GM12878 (cell line): ENCODE data around the gene SEM1. TPM values are rescaled to one million over a fixed set of nuclear protein-coding genes. Genes with fewer than 3 reads are reported as not detected.

Source experiments
- ASH2L ChIP-seq: fragments of 300-600, 200-600 bp; sonication (generic); IDR thresholded peaks from 2 replicates; pipeline ENCODE4 v1.6.1; 2017; ENCODE audit warnings: low read depth, mild to moderate bottlenecking, borderline replicate concordance
- BCLAF1 ChIP-seq: fragments of 450-650 bp; IDR thresholded peaks from 2 replicates; pipeline ENCODE4 v1.6.1; 2017; ENCODE audit warnings: antibody characterized with exemption, mild to moderate bottlenecking, moderate library complexity
- CEBPZ ChIP-seq: fragments of 150-350 bp; IDR thresholded peaks from 2 replicates; pipeline ENCODE4 v1.6.1; 2016; ENCODE audit warnings: low read depth, low read length
- CHD1 ChIP-seq: IDR thresholded peaks from 2 replicates; pipeline ENCODE4 v1.6.1; 2012; ENCODE audit warnings: low read depth, low read length, improper control_type of control experiment
- CHD2 ChIP-seq: IDR thresholded peaks from 2 replicates; pipeline ENCODE4 v1.6.1; 2011; ENCODE audit warnings: low read depth, low read length, improper control_type of control experiment, borderline replicate concordance
- E2F8 ChIP-seq: fragments of 450-650 bp; IDR thresholded peaks from 2 replicates; pipeline ENCODE4 v1.6.1; 2018; ENCODE audit warnings: mild to moderate bottlenecking, low read depth, moderate library complexity; ENCODE audit not compliant: partially characterized antibody
- HDAC2 ChIP-seq: fragments of 200-600 bp; sonication (generic); IDR thresholded peaks from 2 replicates; pipeline ENCODE4 v1.6.1; 2017
- IKZF1 ChIP-seq: fragments of 450-650 bp; conservative IDR thresholded peaks from 2 replicates; pipeline ENCODE4 v1.6.1; 2017; ENCODE audit warnings: antibody characterized with exemption, mild to moderate bottlenecking
- MTA3 ChIP-seq: IDR thresholded peaks from 2 replicates; pipeline ENCODE4 v1.6.1; 2012; ENCODE audit warnings: low read length, inconsistent platforms, borderline replicate concordance
- MYB ChIP-seq: fragments of 150-350 bp; IDR thresholded peaks from 2 replicates; pipeline ENCODE4 v1.6.1; 2014; ENCODE audit warnings: mild to moderate bottlenecking, low read depth, low read length, borderline replicate concordance
- NR2C1 ChIP-seq: fragments of 450-650 bp; IDR thresholded peaks from 2 replicates; pipeline ENCODE4 v1.6.1; 2017; ENCODE audit warnings: antibody characterized with exemption, mild to moderate bottlenecking, moderate library complexity
- NRF1 ChIP-seq: conservative IDR thresholded peaks from 2 replicates; pipeline ENCODE4 v1.6.1; 2011; ENCODE audit warnings: mild to moderate bottlenecking, low read depth, low read length, improper control_type of control experiment
- RBBP5 ChIP-seq: fragments of 200-600 bp; sonication (generic); conservative IDR thresholded peaks from 2 replicates; pipeline ENCODE4 v1.6.1; 2016
- SREBF1 ChIP-seq: IDR thresholded peaks from 2 replicates; pipeline ENCODE4 v1.6.1; 2012; ENCODE audit warnings: mild to moderate bottlenecking, low read length
- TCF12 ChIP-seq: IDR thresholded peaks from 2 replicates; pipeline ENCODE4 v1.6.1; 2011; ENCODE audit warnings: low read depth, mild to moderate bottlenecking, low read length
- USF1 ChIP-seq: IDR thresholded peaks from 2 replicates; pipeline ENCODE4 v1.6.1; 2011; ENCODE audit warnings: borderline replicate concordance, low read depth, mild to moderate bottlenecking, moderate library complexity, mixed read lengths, low read length; ENCODE audit not compliant: insufficient read depth; ENCODE audit errors: extremely low read length
- WRNIP1 ChIP-seq: IDR thresholded peaks from 2 replicates; pipeline ENCODE4 v1.6.1; 2011; ENCODE audit warnings: low read depth, low read length, improper control_type of control experiment, borderline replicate concordance
- YY1 ChIP-seq: IDR thresholded peaks from 2 replicates; pipeline ENCODE4 v1.6.1; 2011; ENCODE audit warnings: low read depth, mild to moderate bottlenecking, low read length
- ZNF217 ChIP-seq: fragments of 450-650 bp; IDR thresholded peaks from 2 replicates; pipeline ENCODE4 v1.6.1; 2017; ENCODE audit warnings: antibody characterized with exemption, mild to moderate bottlenecking
- polyA plus RNA-seq, 11 experiments: library from polyadenylated mRNA; depleted of rRNA in 4 of 11; unstranded in 6 of 11; stranded (reverse) in 5 of 11; fragments of >200 nt; fragmentation: Nextera tagmentation in 4 of 11; fragmentation: Illumina TruSeq in 1 of 11; extraction: Ambion mirVana in 4 of 11; extraction: Trizol in 1 of 11; gene quantifications; 1 replicate in 1 of 11; 2 replicates in 10 of 11; pipeline versions ENCODE4 v1.2.1 to v1.2.3, GENCODE V29; 2011 to 2016; ENCODE audit warnings: inconsistent platforms in 2 of 11, missing spikeins in 2 of 11, low read depth in 1 of 11
- total RNA-seq, 4 experiments: library from RNA; depleted of rRNA in 3 of 4; stranded (reverse); fragments of >200 nt in 3 of 4; fragmentation: Illumina TruSeq in 1 of 4; extraction: Trizol in 1 of 4; gene quantifications; 2 replicates each; pipeline versions ENCODE4 v1.2.1 to v1.2.3, GENCODE V29; 2013 to 2021

SEM1 gene
- total and polyA plus RNA-seq, 10 of the 15 experiments (the other 5 are each of a cell fraction or from before 2014, with no cell fraction given) = 44.6 to 606 (median 356) TPM

- TF ChIP-seq CHD1 = no peak
- no peak for TF ChIP-seq HDAC2
- TF ChIP-seq RBBP5 = no peak
- no peak for TF ChIP-seq WRNIP1
- TF ChIP-seq CHD2 = no peak
- no peak for TF ChIP-seq MYB
- TF ChIP-seq SREBF1 = no peak
- TF ChIP-seq NRF1 = no peak
- TF ChIP-seq USF1 = no peak
- TF ChIP-seq E2F8 = peak; percentile 37
- TF ChIP-seq MTA3 = no peak
- TF ChIP-seq YY1 = peak; percentile 64; the same call in 1 of the 2 replicates
- no peak for TF ChIP-seq ASH2L
- no peak for TF ChIP-seq BCLAF1
- 0 out of 2 replicates have a peak, but pooled peaks have one; percentile 6 for TF ChIP-seq TCF12
- TF ChIP-seq CEBPZ = no peak
- no peak for TF ChIP-seq ZNF217
- peak; percentile 83 for TF ChIP-seq IKZF1
- TF ChIP-seq NR2C1 = no peak
These were observed at the start of gene SEM1 (continued) for GRCh38 chr7:96709381-96710228.
